ENCODE measurements around the gene CCDC146.

- TF ChIP-seq POLR2A (IDR thresholded peaks at IDR 0.05; ENCODE audit: low read length) (no peak), GATA1 (IDR thresholded peaks at IDR 0.05; ENCODE audit: low read depth, low read length) (no peak)
Measured at GRCh38 chr7:77222819-77223218, 100.4 kb downstream of the CCDC146 start.

All from erythroblast (primary cell).